ENCODE results near the gene CACNA1C.

GRCh38 chr12:2319136-2319535 is 266.3 kb downstream of the CACNA1C start:
- TF ChIP-seq CTCF (IDR thresholded peaks at IDR 0.05; ENCODE audit: borderline replicate concordance, extremely low read depth, low read length, poor library complexity, severe bottlenecking): no peak
- no peak for TF ChIP-seq EZH2 (IDR thresholded peaks at IDR 0.05; ENCODE audit: borderline replicate concordance, low read depth, low read length, severe bottlenecking)

Measured in DND-41 (cell line).